Measurements from ENCODE around the gene ZBTB8A.
"Not testable (repeated sequence)": the region's sequence is repeated elsewhere in the genome, so short reads cannot be mapped to it uniquely, and the experiment has no call there.

The ZBTB8A gene

GRCh38 chr1:32539584-32540571 lies 651 bp downstream of the ZBTB8A start:
- peak; percentile 11 for DNase-seq

GRCh38 chr1:32540605-32541004 lies 1.4 kb downstream of the ZBTB8A start:
- no peak for DNase-seq

GRCh38 chr1:32541064-32541566 lies 1.9 kb downstream of the ZBTB8A start:
- no peak for DNase-seq

- DNase-seq = no peak
These were observed 7.4 kb downstream of the ZBTB8A start for GRCh38 chr1:32546611-32547010.

GRCh38 chr1:32549616-32550015 lies 10.4 kb downstream of the ZBTB8A start:
- no peak for DNase-seq

GRCh38 chr1:32554288-32554687 lies 15.1 kb downstream of the ZBTB8A start:
- DNase-seq = no peak

- DNase-seq = not testable (repeated sequence)
These were observed 17.8 kb downstream of the ZBTB8A start for GRCh38 chr1:32557035-32557434.

GRCh38 chr1:32557812-32558211 lies 18.6 kb downstream of the ZBTB8A start:
- DNase-seq = no peak

GRCh38 chr1:32568929-32569328 lies 29.7 kb downstream of the ZBTB8A start:
- no peak for DNase-seq

- DNase-seq = no peak
These were observed 41.3 kb downstream of the ZBTB8A start for GRCh38 chr1:32580348-32581017.

- no peak for DNase-seq
These were observed 53.7 kb downstream of the ZBTB8A start for GRCh38 chr1:32592943-32593342.

- DNase-seq = no peak
These were observed 60.8 kb downstream of the ZBTB8A start for GRCh38 chr1:32600034-32600433.

GRCh38 chr1:32605711-32606424 lies 66.6 kb downstream of the ZBTB8A start:
- DNase-seq = no peak

GRCh38 chr1:32606565-32607371 lies 67.5 kb downstream of the ZBTB8A start:
- DNase-seq = no peak

- no peak for DNase-seq
These were observed 70.0 kb downstream of the ZBTB8A start for GRCh38 chr1:32609180-32609579.

GRCh38 chr1:32611859-32612188 lies 72.6 kb downstream of the ZBTB8A start:
- DNase-seq = no peak

GRCh38 chr1:32612189-32612881 lies 73.1 kb downstream of the ZBTB8A start:
- DNase-seq = peak; percentile 37

- no peak for DNase-seq
These were observed 74.2 kb downstream of the ZBTB8A start for GRCh38 chr1:32613472-32613871.

- no peak for DNase-seq
These were observed 79.5 kb downstream of the ZBTB8A start for GRCh38 chr1:32618673-32619221.

- no peak for DNase-seq
These were observed 80.7 kb downstream of the ZBTB8A start for GRCh38 chr1:32619701-32620485.

GRCh38 chr1:32622205-32622604 lies 83.0 kb downstream of the ZBTB8A start:
- DNase-seq = no peak

All from activated naive CD4-positive, alpha-beta T cell treated with anti-CD3 and anti-CD28 coated beads, Interleukin-2, amount 50 U/mL, for 16 hours (primary cell).